IMR-90 (cell line): Measurements from ENCODE around the gene SGK2. TPM values are rescaled to one million over a fixed set of nuclear protein-coding genes. Genes with fewer than 3 reads are reported as not detected.

Experiments used
- ATAC-seq: fragments of 200-7000 bp; cut with Tn5 transposase; 2 replicates; pipeline ENCODE4 v1.9.1; 2020; ENCODE audit warnings: low read depth, mild to moderate bottlenecking, moderate library complexity
- BruUV-seq: library from RNA; stranded (reverse); fragments of 400-500 nt; replicated peaks from 2 replicates; lab custom pipeline; 2021; lab: Mats Ljungman, UMichigan
- CTCF ChIA-PET: fragments of 300-600 bp; formaldehyde crosslinking; extraction: SDS; loops from one replicate; lab custom pipeline; 2021; ENCODE audit warnings: antibody characterized with exemption; lab: Yijun Ruan, JAX
- POLR2A ChIA-PET: fragments of 300-600 bp; sonication (Branson Sonifier 250); formaldehyde crosslinking; loops from one replicate; lab custom pipeline; 2022; ENCODE audit warnings: antibody characterized with exemption; ENCODE audit not compliant: unreplicated experiment; lab: Charles Lee
- DNase-seq: peaks from one replicate; pipeline ENCODE4 v3.0.0; 2013
- H2AFZ ChIP-seq: replicated peaks from 2 replicates; pipeline ENCODE3; 2013; ENCODE audit warnings: low read length, mild to moderate bottlenecking; ENCODE audit not compliant: poor library complexity
- H2AK5ac ChIP-seq: 2 replicates; pipeline ENCODE4 v1.6.1; 2013; ENCODE audit warnings: low read depth, low read length, inconsistent platforms
- H2AK9ac ChIP-seq: replicated peaks from 2 replicates; pipeline ENCODE3; 2013; ENCODE audit warnings: mild to moderate bottlenecking, low read depth, low read length, moderate library complexity; ENCODE audit not compliant: poor library complexity
- H2BK120ac ChIP-seq: 2 replicates; pipeline ENCODE4 v1.6.1; 2013; ENCODE audit warnings: low read depth, low read length, inconsistent platforms
- H2BK15ac ChIP-seq: 3 replicates; pipeline ENCODE4 v1.6.1; 2013; ENCODE audit warnings: low read depth, low read length, inconsistent platforms
- H2BK20ac ChIP-seq: 2 replicates; pipeline ENCODE4 v1.6.1; 2013; ENCODE audit warnings: low read depth, mild to moderate bottlenecking, inconsistent platforms, low read length, moderate library complexity
- H2BK5ac ChIP-seq: 2 replicates; pipeline ENCODE4 v1.6.1; 2013; ENCODE audit warnings: mild to moderate bottlenecking, low read depth, low read length, inconsistent platforms; ENCODE audit not compliant: poor library complexity, severe bottlenecking
- H3K14ac ChIP-seq: replicated peaks from 2 replicates; pipeline ENCODE4 v1.6.1; 2013; ENCODE audit warnings: low read depth, low read length, inconsistent platforms
- H3K18ac ChIP-seq: 2 replicates; pipeline ENCODE4 v1.6.1; 2013; ENCODE audit warnings: low read depth, low read length, control low read depth
- H3K23ac ChIP-seq: 2 replicates; pipeline ENCODE4 v1.6.1; 2013; ENCODE audit warnings: low read depth, low read length, inconsistent platforms
- H3K27ac ChIP-seq: 2 replicates; pipeline ENCODE4 v1.5.1; 2013; ENCODE audit warnings: mild to moderate bottlenecking, control low read depth, low read length; ENCODE audit not compliant: insufficient read depth
- H3K27me3 ChIP-seq: 2 replicates; pipeline ENCODE4 v1.6.1; 2013; ENCODE audit warnings: low read length; ENCODE audit not compliant: control insufficient read depth, insufficient read depth
- H3K36me3 ChIP-seq: 2 replicates; pipeline ENCODE4 v1.6.1; 2013; ENCODE audit warnings: low read length, mixed read lengths; ENCODE audit not compliant: control insufficient read depth, insufficient read depth
- H3K4ac ChIP-seq: 2 replicates; pipeline ENCODE4 v1.6.1; 2013; ENCODE audit warnings: low read depth, low read length, inconsistent platforms
- H3K4me1 ChIP-seq: 2 replicates; pipeline ENCODE4 v1.6.1; 2013; ENCODE audit warnings: low read length, mixed read lengths; ENCODE audit not compliant: control insufficient read depth, insufficient read depth
- H3K4me2 ChIP-seq: 2 replicates; pipeline ENCODE4 v1.6.1; 2013; ENCODE audit warnings: low read depth, mild to moderate bottlenecking, control low read depth, low read length, moderate library complexity
- H3K4me3 ChIP-seq: 2 replicates; pipeline ENCODE4 v1.5.1; 2013; ENCODE audit warnings: low read depth, mild to moderate bottlenecking, control low read depth, low read length, moderate library complexity; ENCODE audit not compliant: insufficient read depth
- H3K56ac ChIP-seq: 2 replicates; pipeline ENCODE4 v1.6.1; 2013; ENCODE audit warnings: low read length, inconsistent platforms; ENCODE audit not compliant: insufficient read depth; ENCODE audit errors: extremely low read depth
- H3K79me1 ChIP-seq, 2 experiments: 2 replicates each; pipeline ENCODE4 v1.6.1; 2013; ENCODE audit warnings: low read length in 2 of 2, inconsistent platforms in 1 of 2, low read depth in 1 of 2
- H3K9ac ChIP-seq: 2 replicates; pipeline ENCODE4 v1.6.1; 2013; ENCODE audit warnings: low read depth, low read length, control low read depth
- H3K9me1 ChIP-seq: 2 replicates; pipeline ENCODE4 v1.6.1; 2013; ENCODE audit warnings: low read length, inconsistent platforms; ENCODE audit not compliant: insufficient read depth
- H3K9me3 ChIP-seq: 2 replicates; pipeline ENCODE4 v1.6.1; 2013; ENCODE audit warnings: low read length; ENCODE audit not compliant: control insufficient read depth, insufficient read depth
- H4K20me1 ChIP-seq: 2 replicates; pipeline ENCODE4 v1.6.1; 2013; ENCODE audit warnings: low read length, inconsistent platforms; ENCODE audit not compliant: insufficient read depth
- H4K5ac ChIP-seq: 2 replicates; pipeline ENCODE4 v1.6.1; 2013; ENCODE audit warnings: mild to moderate bottlenecking, low read depth, low read length, control low read depth
- H4K8ac ChIP-seq, 2 experiments: 2 replicates each; pipeline ENCODE4 v1.6.1; 2013; ENCODE audit warnings: low read depth in 2 of 2, low read length in 2 of 2, control low read depth in 1 of 2, inconsistent platforms in 1 of 2
- H4K91ac ChIP-seq: 2 replicates; pipeline ENCODE4 v1.6.1; 2013; ENCODE audit warnings: low read depth, low read length, inconsistent platforms; ENCODE audit not compliant: insufficient read depth
- BHLHE40 ChIP-seq: fragments of 150-350 bp; IDR thresholded peaks from 2 replicates; pipeline ENCODE4 v1.6.1; 2016; ENCODE audit warnings: mild to moderate bottlenecking, low read depth, low read length
- CEBPB ChIP-seq: IDR thresholded peaks from 2 replicates; pipeline ENCODE4 v1.6.1; 2012; ENCODE audit warnings: low read depth, low read length, improper control_type of control experiment
- CHD1 ChIP-seq: IDR thresholded peaks from 2 replicates; pipeline ENCODE4 v1.6.1; 2012; ENCODE audit warnings: low read depth, low read length, improper control_type of control experiment
- CTCF ChIP-seq: conservative IDR thresholded peaks from 2 replicates; pipeline ENCODE4 v1.5.1; 2012; ENCODE audit warnings: mild to moderate bottlenecking, low read depth, low read length, improper control_type of control experiment
- ELK1 ChIP-seq: fragments of 150-350 bp; IDR thresholded peaks from 2 replicates; pipeline ENCODE4 v1.6.1; 2016; ENCODE audit warnings: low read depth, mild to moderate bottlenecking, low read length, moderate library complexity, borderline replicate concordance
- FOS ChIP-seq: fragments of 150-350 bp; IDR thresholded peaks from 2 replicates; pipeline ENCODE4 v1.6.1; 2016; ENCODE audit warnings: low read depth, low read length
- MAFK ChIP-seq: IDR thresholded peaks from 2 replicates; pipeline ENCODE4 v1.6.1; 2012; ENCODE audit warnings: low read depth, low read length, improper control_type of control experiment
- MAZ ChIP-seq: IDR thresholded peaks from 2 replicates; pipeline ENCODE4 v1.6.1; 2012; ENCODE audit warnings: low read depth, mild to moderate bottlenecking, low read length, improper control_type of control experiment, moderate library complexity, borderline replicate concordance
- MXI1 ChIP-seq: IDR thresholded peaks from 2 replicates; pipeline ENCODE4 v1.6.1; 2012; ENCODE audit warnings: low read depth, mild to moderate bottlenecking, low read length, moderate library complexity, borderline replicate concordance
- POLR2A ChIP-seq: IDR thresholded peaks from 2 replicates; pipeline ENCODE4 v1.6.1; 2012; ENCODE audit warnings: mild to moderate bottlenecking, low read depth, low read length
- RCOR1 ChIP-seq: IDR thresholded peaks from 2 replicates; pipeline ENCODE4 v1.6.1; 2012; ENCODE audit warnings: mild to moderate bottlenecking, low read length, improper control_type of control experiment; ENCODE audit not compliant: insufficient replicate concordance
- SMC3 ChIP-seq: fragments of 150-350 bp; IDR thresholded peaks from 2 replicates; pipeline ENCODE4 v1.6.1; 2016; ENCODE audit warnings: low read depth, mild to moderate bottlenecking, antibody characterized with exemption, low read length, moderate library complexity
- whole genome bisulfite sequencing, 2 experiments: methylation state at CpG; one replicate each; pipeline versions ENCODE4 v1.1.5 to v1.1.7; 2013; ENCODE audit warnings: missing lambda C conversion rate in 2 of 2; ENCODE audit not compliant: insufficient read length in 1 of 2; ENCODE audit errors: extremely low coverage in 2 of 2; 5-methylcytosine and 5-hydroxymethylcytosine counted together
- dilution Hi-C: fragments of 300-500 bp; cut with HindIII; formaldehyde crosslinking; loops from one replicate; pipeline ENCODE4 v1.14.3; 2018; ENCODE audit warnings: low sequenced_read_pairs; ENCODE audit not compliant: unreplicated experiment
- in situ Hi-C: fragments of 300-500 bp; cut with MboI; formaldehyde crosslinking; loops from 3 replicates; pipeline ENCODE4 v1.14.3; 2019; ENCODE audit warnings: low sequenced_read_pairs, inconsistent platforms, mixed read lengths
- intact Hi-C: fragments of 100-400 bp; cut with micrococcal nuclease; formaldehyde crosslinking; loops from 2 replicates; pipeline ENCODE4 v1.10.0; 2022
- polyA plus RNA-seq, 3 experiments: library from polyadenylated mRNA; depleted of rRNA; stranded (reverse); fragments of >200 nt; gene quantifications; 2 replicates each; pipeline ENCODE4 v1.2.3, GENCODE V29; 2012; ENCODE audit warnings: low replicate concordance in 1 of 3
- total RNA-seq: library from RNA; depleted of rRNA; stranded (reverse); fragments of >200 nt; gene quantifications from 2 replicates; pipeline ENCODE4 v1.2.3, GENCODE V29; 2012

Gene SGK2
- total and polyA plus RNA-seq, 2 of the 4 experiments (the other 2 are of a cell fraction) = under 0.01 to 0.10 TPM

GRCh38 chr20:43545837-43546578 lies 12.8 kb upstream of the SGK2 start:
- intact Hi-C loops (no loop called here), in situ Hi-C loops (no loop called here), dilution Hi-C loops (no loop called here)
- BruUV-seq = no TSS peak
- Histone ChIP-seq H3K79me1 (no peaks in the 10 kb centered on the region), H4K91ac (no peak overlapping the region), H3K36me3 (no peaks in the 10 kb centered on the region), H4K8ac (no peak overlapping the region), H3K56ac (no peak overlapping the region), H3K4me1 (no peaks in the 10 kb centered on the region; the same call in 1 of the 2 replicates), H3K4me3 (no peak overlapping the region), H2BK20ac (no peak overlapping the region), H2AK9ac (no peak overlapping the region), H3K9me3 (peaks cover 6% of the 10 kb centered on the region), H3K9me1 (no peaks in the 10 kb centered on the region; the same call in 1 of the 2 replicates), H2BK5ac (no peak overlapping the region), H3K18ac (no peak overlapping the region), H3K27ac (no peak overlapping the region), H2BK15ac (no peak overlapping the region), H2AK5ac (no peak overlapping the region), H2AFZ (no peak overlapping the region), H3K23ac (no peak overlapping the region), H3K9ac (no peak overlapping the region), H3K14ac (no peak overlapping the region), H4K5ac (no peak overlapping the region), H3K27me3 (no peaks in the 10 kb centered on the region; the same call in 1 of the 2 replicates), H2BK120ac (no peak overlapping the region), H3K4me2 (no peak overlapping the region), H3K4ac (no peak overlapping the region), H4K20me1 (no peaks in the 10 kb centered on the region)
- ATAC-seq (no peak), DNase-seq (no peak)
- ChIA-PET CTCF (no interaction called here), POLR2A (no interaction called here)
- no CpG with 5 or more reads among the region's 4 CpGs for WGBS, 2 experiments
- TF ChIP-seq CEBPB = no peak
- no peak for TF ChIP-seq CTCF
- no peak for TF ChIP-seq RCOR1
- no peak for TF ChIP-seq CHD1
- no peak for TF ChIP-seq MAZ
- no peak for TF ChIP-seq ELK1
- TF ChIP-seq MAFK = no peak
- no peak for TF ChIP-seq MXI1
- TF ChIP-seq BHLHE40 = no peak
- TF ChIP-seq SMC3 = no peak
- TF ChIP-seq POLR2A = no peak
- TF ChIP-seq FOS = no peak
